Endothelial cell of umbilical vein (primary cell): ENCODE results near the gene KLK14. TPM values are rescaled to one million over a fixed set of nuclear protein-coding genes. Genes with fewer than 3 reads are reported as not detected.

Experiments used
- BruUV-seq: library from RNA; stranded (reverse); fragments of 400-500 nt; replicated peaks from 2 replicates; lab custom pipeline; 2021; lab: Mats Ljungman, UMichigan
- CTCF ChIA-PET: fragments of 300-600, 350-600 bp; sonication (Branson Sonifier 250); formaldehyde crosslinking; loops from one replicate; lab custom pipeline; 2021; ENCODE audit warnings: antibody characterized with exemption, inconsistent platforms; lab: Charles Lee
- POLR2A ChIA-PET: fragments of 300-600, 350-600 bp; sonication (Branson Sonifier 250); formaldehyde crosslinking; loops from one replicate; lab custom pipeline; 2021; ENCODE audit warnings: antibody characterized with exemption, inconsistent platforms; lab: Charles Lee
- DNase-seq: peaks from one replicate; pipeline ENCODE4 v3.0.0-alpha.2; 2011; ENCODE audit warnings: low read depth, low spot score
- FAIRE-seq: peaks from 2 replicates; lab custom pipeline; 2011; peaks lifted over from hg19 to GRCh38; lab: Jason Lieb, UNC
- H2AFZ ChIP-seq: 2 replicates; pipeline ENCODE4 v1.6.0; 2012; ENCODE audit warnings: low read depth, low read length, control low read depth, inconsistent platforms
- H3K27ac ChIP-seq: 2 replicates; pipeline ENCODE4 v1.5.1; 2011; ENCODE audit warnings: low read depth, mild to moderate bottlenecking, control low read depth, low read length, moderate library complexity; ENCODE audit not compliant: insufficient read depth
- H3K27me3 ChIP-seq, 2 experiments: 2 replicates each; pipeline versions ENCODE4 v1.6.0 to v1.6.1; 2011; ENCODE audit warnings: low read length in 2 of 2, mixed read lengths in 1 of 2; ENCODE audit not compliant: control insufficient read depth in 2 of 2, insufficient read depth in 2 of 2
- H3K36me3 ChIP-seq, 2 experiments: 2 replicates in 1 of 2; 3 replicates in 1 of 2; pipeline ENCODE4 v1.5.1; 2011; ENCODE audit warnings: low read length in 2 of 2, mild to moderate bottlenecking in 1 of 2, moderate library complexity in 1 of 2; ENCODE audit not compliant: control insufficient read depth in 2 of 2, insufficient read depth in 2 of 2; ENCODE audit errors: extremely low read depth in 1 of 2
- H3K4me1 ChIP-seq: 3 replicates; pipeline ENCODE4 v1.5.1; 2011; ENCODE audit warnings: mild to moderate bottlenecking, low read length; ENCODE audit not compliant: control insufficient read depth, insufficient read depth; ENCODE audit errors: extremely low read depth
- H3K4me2 ChIP-seq: 2 replicates; pipeline ENCODE4 v1.6.1; 2011; ENCODE audit warnings: low read length, control low read depth, mixed read lengths; ENCODE audit not compliant: insufficient read depth
- H3K4me3 ChIP-seq, 3 experiments: fragments of 200-600 bp in 1 of 3; sonication (generic), shearing (Covaris generic) in 1 of 3; replicated peaks in 1 of 3; 2 replicates each; pipeline ENCODE4 v1.5.1; 2011 to 2016; ENCODE audit warnings: control low read depth in 3 of 3, low read length in 3 of 3, mild to moderate bottlenecking in 2 of 3, inconsistent platforms in 1 of 3, low read depth in 1 of 3, moderate library complexity in 1 of 3; ENCODE audit not compliant: insufficient read depth in 1 of 3
- H3K79me2 ChIP-seq: 2 replicates; pipeline ENCODE4 v1.6.0; 2012; ENCODE audit warnings: low read length, inconsistent platforms; ENCODE audit not compliant: control insufficient read depth, insufficient read depth
- H3K9ac ChIP-seq: replicated peaks from 2 replicates; pipeline ENCODE3; 2011; ENCODE audit warnings: low read length, control low read depth; ENCODE audit not compliant: insufficient read depth; ENCODE audit errors: extremely low read depth
- H3K9me1 ChIP-seq: replicated peaks from 3 replicates; pipeline ENCODE4 v1.6.0; 2011; ENCODE audit warnings: mild to moderate bottlenecking, low read length; ENCODE audit not compliant: control insufficient read depth, insufficient read depth; ENCODE audit errors: extremely low read depth
- H3K9me3 ChIP-seq: replicated peaks from 2 replicates; pipeline ENCODE4 v1.5.1; 2012; ENCODE audit warnings: low read length, inconsistent platforms; ENCODE audit not compliant: control insufficient read depth, insufficient read depth
- H4K20me1 ChIP-seq: replicated peaks from 2 replicates; pipeline ENCODE3; 2011; ENCODE audit warnings: mild to moderate bottlenecking, low read length; ENCODE audit not compliant: control insufficient read depth, insufficient read depth; ENCODE audit errors: extremely low read depth
- CTCF ChIP-seq, 2 donors: IDR thresholded peaks; 1 replicate in 1 of 2; 2 replicates in 1 of 2; pipeline ENCODE4 v1.5.1; 2011; ENCODE audit warnings: low read length in 2 of 2, mild to moderate bottlenecking in 2 of 2, moderate library complexity in 2 of 2, control low read depth in 1 of 2, inconsistent platforms in 1 of 2, low read depth in 1 of 2; ENCODE audit not compliant: insufficient read depth in 1 of 2; ENCODE audit errors: extremely low read depth in 1 of 2
- EZH2 ChIP-seq: IDR thresholded peaks from 2 replicates; pipeline ENCODE4 v1.6.1; 2012; ENCODE audit warnings: borderline replicate concordance, low read depth, mild to moderate bottlenecking, moderate library complexity, low read length, inconsistent platforms; ENCODE audit not compliant: severe bottlenecking
- FOS ChIP-seq: IDR thresholded peaks from 2 replicates; pipeline ENCODE4 v1.6.1; 2011; ENCODE audit warnings: mild to moderate bottlenecking, low read length, moderate library complexity, borderline replicate concordance; ENCODE audit not compliant: insufficient read depth
- GATA2 ChIP-seq: IDR thresholded peaks from 2 replicates; pipeline ENCODE4 v1.7.0; 2011; ENCODE audit warnings: low read depth, mild to moderate bottlenecking, moderate library complexity, mixed read lengths, low read length; ENCODE audit not compliant: insufficient read length, insufficient read depth
- JUN ChIP-seq: IDR thresholded peaks from 2 replicates; pipeline ENCODE4 v1.6.1; 2011; ENCODE audit warnings: borderline replicate concordance, low read depth; ENCODE audit not compliant: insufficient read length, insufficient read depth
- MAX ChIP-seq: IDR thresholded peaks from 2 replicates; pipeline ENCODE4 v1.6.1; 2011; ENCODE audit not compliant: insufficient read depth, insufficient read length
- MYC ChIP-seq: IDR thresholded peaks from one replicate; pipeline ENCODE4 v1.6.1; 2011; ENCODE audit warnings: mild to moderate bottlenecking, low read depth, low read length
- POLR2A ChIP-seq: IDR thresholded peaks from 2 replicates; pipeline ENCODE4 v1.6.1; 2012; ENCODE audit warnings: low read depth, mild to moderate bottlenecking, control low read depth, low read length
- POLR2AphosphoS5 ChIP-seq: IDR thresholded peaks from 2 replicates; pipeline ENCODE4 v1.6.1; 2012; ENCODE audit warnings: low read depth, mild to moderate bottlenecking, control low read depth, low read length, moderate library complexity; ENCODE audit not compliant: insufficient read depth
- dilution Hi-C: fragments of 300-500 bp; cut with MboI; formaldehyde crosslinking; loops from one replicate; pipeline ENCODE4 v1.15.0; 2019; ENCODE audit warnings: low sequenced_read_pairs; ENCODE audit not compliant: extremely low pct_ligation_motif_present
- intact Hi-C: fragments of 100-400 bp; cut with micrococcal nuclease; formaldehyde crosslinking; loops from one replicate; pipeline ENCODE4 v1.10.0; 2022
- polyA plus RNA-seq, 4 experiments: library from polyadenylated mRNA; depleted of rRNA in 3 of 4; stranded (reverse) in 3 of 4; unstranded in 1 of 4; fragments of >200 nt; gene quantifications; 2 replicates each; pipeline versions ENCODE4 v1.2.1 to v1.2.3, GENCODE V29; 2011 to 2012; ENCODE audit warnings: missing spikeins in 1 of 4
- total RNA-seq: library from RNA; stranded (reverse); gene quantifications from 2 replicates; pipeline ENCODE4 v1.2.3, GENCODE V29; 2021

Gene KLK14
- total and polyA plus RNA-seq, 2 donors (not counting 3 experiments of a cell fraction or from before 2014, with no cell fraction given): 0.12 TPM; not detected in 1

GRCh38 chr19:51059715-51060114 is 23.0 kb downstream of the KLK14 start:
- Histone ChIP-seq H3K4me2 (no peak overlapping the region), H3K27me3 (no peaks in the 10 kb centered on the region), H3K9ac (no peak overlapping the region), H3K9me3 (no peaks in the 10 kb centered on the region), H3K79me2 (no peaks in the 10 kb centered on the region), H2AFZ (no peak overlapping the region), H3K9me1 (no peaks in the 10 kb centered on the region), H3K27ac (no peak overlapping the region), H4K20me1 (no peaks in the 10 kb centered on the region), H3K4me3 (no peak overlapping the region), H3K36me3 (no peaks in the 10 kb centered on the region), H3K4me1 (no peaks in the 10 kb centered on the region)
- DNase-seq (no peak), FAIRE-seq (no peak)
- no TSS peak for BruUV-seq
- TF ChIP-seq CTCF (IDR thresholded peaks at IDR 0.05; ENCODE audit: extremely low read depth in 1 of 2, insufficient read depth in 1 of 2, low read depth in 1 of 2, low read length in 2 of 2) (no peak), GATA2 (no peak), MAX (no peak), MYC (no peak), JUN (no peak), POLR2A (no peak), EZH2 (no peak), POLR2AphosphoS5 (no peak), FOS (no peak)
- POLR2A ChIA-PET: no interaction called here
- intact Hi-C loops: no loop called here
- dilution Hi-C loops: no loop called here
- CTCF ChIA-PET: no interaction called here
